K562 (cell line): Measurements from ENCODE around the gene HMX3. TPM values are rescaled to one million over a fixed set of nuclear protein-coding genes. Genes with fewer than 3 reads are reported as not detected.

Source experiments
- ATAC-seq: fragments of 200-7000 bp; cut with Tn5 transposase; 3 replicates; pipeline ENCODE4 v1.9.1; 2020; ENCODE audit warnings: moderate library complexity
- BruUV-seq: library from RNA; stranded (reverse); fragments of 400-500 nt; replicated peaks from 2 replicates; lab custom pipeline; 2021; lab: Mats Ljungman, UMichigan
- CTCF ChIA-PET: fragments of 300-600 bp; formaldehyde crosslinking; extraction: SDS; loops from one replicate; lab custom pipeline; 2021; ENCODE audit warnings: low intra/inter-chr PET ratio; lab: Yijun Ruan, JAX
- POLR2A ChIA-PET: fragments of 300-600, 350-650 bp; sonication (Branson Sonifier 250); formaldehyde crosslinking; extraction: SDS; loops from one replicate; lab custom pipeline; 2021; ENCODE audit warnings: antibody characterized with exemption, inconsistent platforms; lab: Yijun Ruan, JAX
- DNase-seq, 4 experiments: peaks; one replicate each; pipeline versions ENCODE4 v3.0.0 to v3.0.0-alpha.2; 2011 to 2018; ENCODE audit warnings: low spot score in 3 of 4, mixed read lengths in 3 of 4; ENCODE audit errors: extremely low read depth in 1 of 4
- FAIRE-seq: peaks from 2 replicates; lab custom pipeline; 2011; peaks lifted over from hg19 to GRCh38; lab: Jason Lieb, UNC
- H2AFZ ChIP-seq: 2 replicates; pipeline ENCODE4 v1.6.0; 2011; ENCODE audit warnings: low read depth, low read length, control low read depth, inconsistent platforms
- H3K27ac ChIP-seq: fragments of 200-600 bp; 3 replicates; pipeline ENCODE4 v1.8.0; 2011; ENCODE audit warnings: low read depth, mild to moderate bottlenecking, control low read depth, inconsistent platforms, low read length, moderate library complexity, mixed read lengths; ENCODE audit errors: extremely low read depth
- H3K27me3 ChIP-seq, 2 experiments: fragments of 300-600 bp in 1 of 2; 2 replicates in 1 of 2; 3 replicates in 1 of 2; pipeline versions ENCODE4 v1.6.0 to v1.8.0; 2011; ENCODE audit warnings: inconsistent platforms in 2 of 2, low read length in 2 of 2, mild to moderate bottlenecking in 1 of 2, mixed read lengths in 1 of 2, moderate library complexity in 1 of 2; ENCODE audit not compliant: control insufficient read depth in 2 of 2, insufficient read depth in 2 of 2
- H3K36me3 ChIP-seq: fragments of 300-600 bp; 3 replicates; pipeline ENCODE4 v1.8.0; 2011; ENCODE audit warnings: mild to moderate bottlenecking, low read length, inconsistent platforms; ENCODE audit not compliant: control insufficient read depth, insufficient read depth
- H3K4me1 ChIP-seq, 2 experiments: fragments of 200-600 bp in 1 of 2; replicated peaks in 1 of 2; 2 replicates in 1 of 2; 3 replicates in 1 of 2; pipeline versions ENCODE4 v1.5.1 to v1.8.0; 2011; ENCODE audit warnings: inconsistent platforms in 2 of 2, low read length in 2 of 2, mild to moderate bottlenecking in 1 of 2, mixed read lengths in 1 of 2, moderate library complexity in 1 of 2; ENCODE audit not compliant: control insufficient read depth in 2 of 2, insufficient read depth in 2 of 2
- H3K4me2 ChIP-seq: 2 replicates; pipeline ENCODE4 v1.6.1; 2011; ENCODE audit warnings: low read length, control low read depth, inconsistent platforms, mixed read lengths; ENCODE audit not compliant: insufficient read depth
- H3K4me3 ChIP-seq: fragments of 200-600 bp; sonication (generic), shearing (Covaris generic); 2 replicates; pipeline ENCODE4 v1.5.1; 2016; ENCODE audit warnings: control low read depth, inconsistent platforms
- H3K79me2 ChIP-seq: fragments of 200-600 bp; 3 replicates; pipeline ENCODE4 v1.8.0; 2011; ENCODE audit warnings: low read length, inconsistent platforms; ENCODE audit not compliant: control insufficient read depth, insufficient read depth
- H3K9ac ChIP-seq, 2 experiments: 2 replicates each; pipeline versions ENCODE4 v1.6.0 to v1.6.1; 2011; ENCODE audit warnings: low read depth in 2 of 2, low read length in 2 of 2, control low read depth in 1 of 2, inconsistent platforms in 1 of 2, mild to moderate bottlenecking in 1 of 2, mixed read lengths in 1 of 2; ENCODE audit not compliant: insufficient read depth in 1 of 2
- H3K9me1 ChIP-seq: one replicate; pipeline ENCODE4 v1.6.0; 2011; ENCODE audit warnings: inconsistent platforms, mild to moderate bottlenecking, low read length, moderate library complexity; ENCODE audit not compliant: control insufficient read depth, insufficient read depth
- H3K9me3 ChIP-seq: replicated peaks from 2 replicates; pipeline ENCODE4 v1.5.1; 2011; ENCODE audit warnings: low read depth, low read length, inconsistent platforms; ENCODE audit not compliant: control insufficient read depth, insufficient read depth
- H4K20me1 ChIP-seq: replicated peaks from 2 replicates; pipeline ENCODE4 v1.6.1; 2011; ENCODE audit warnings: low read length, inconsistent platforms, mixed read lengths; ENCODE audit not compliant: control insufficient read depth, insufficient read depth
- BCL6 ChIP-seq: fragments of 250-450 bp; sonication (Bioruptor Pico); IDR thresholded peaks from 2 replicates; pipeline ENCODE4 v1.4.0; 2020
- C11orf30 ChIP-seq: fragments of 450-650 bp; IDR thresholded peaks from 2 replicates; pipeline ENCODE4 v1.6.1; 2016; ENCODE audit warnings: low read depth, mild to moderate bottlenecking
- CBX5 ChIP-seq: IDR thresholded peaks from 2 replicates; pipeline ENCODE4 v1.6.1; 2014; ENCODE audit warnings: low read depth, borderline replicate concordance
- ETS2 ChIP-seq: IDR thresholded peaks from 2 replicates; pipeline ENCODE4 v1.6.1; 2016; ENCODE audit warnings: borderline replicate concordance, missing genetic modification characterization, mild to moderate bottlenecking, moderate library complexity, missing compliant biosample characterization; ENCODE audit not compliant: poor library complexity, severe bottlenecking
- GABPB1 ChIP-seq: sonication (generic); formaldehyde crosslinking; IDR thresholded peaks from 2 replicates; pipeline ENCODE4 v1.8.0; 2022; ENCODE audit warnings: mild to moderate bottlenecking, missing genetic modification reagents
- HDAC3 ChIP-seq: fragments of 450-650 bp; IDR thresholded peaks from 2 replicates; pipeline ENCODE4 v1.6.1; 2018; ENCODE audit warnings: borderline replicate concordance, mild to moderate bottlenecking, moderate library complexity; ENCODE audit not compliant: partially characterized antibody
- MAFF ChIP-seq: IDR thresholded peaks from 2 replicates; pipeline ENCODE4 v1.6.1; 2012; ENCODE audit warnings: low read length, improper control_type of control experiment
- MAFG ChIP-seq: fragments of 450-650 bp; conservative IDR thresholded peaks from 2 replicates; pipeline ENCODE4 v1.6.1; 2016; ENCODE audit warnings: missing genetic modification characterization, missing compliant biosample characterization
- MAFK ChIP-seq: IDR thresholded peaks from 2 replicates; pipeline ENCODE4 v1.6.1; 2011; ENCODE audit warnings: low read length, improper control_type of control experiment
- MEIS2 ChIP-seq: fragments of 450-650 bp; IDR thresholded peaks from 2 replicates; pipeline ENCODE4 v1.6.1; 2014; ENCODE audit warnings: mild to moderate bottlenecking; ENCODE audit not compliant: partially characterized antibody
- NFIC ChIP-seq: fragments of 450-650 bp; IDR thresholded peaks from 2 replicates; pipeline ENCODE4 v1.6.1; 2017; ENCODE audit warnings: mild to moderate bottlenecking, inconsistent platforms
- RFX5 ChIP-seq: IDR thresholded peaks from 2 replicates; pipeline ENCODE4 v1.6.1; 2011; ENCODE audit warnings: low read depth, mild to moderate bottlenecking, improper control_type of control experiment, low read length
- SPI1 ChIP-seq: IDR thresholded peaks from 2 replicates; pipeline ENCODE4 v1.6.1; 2011; ENCODE audit warnings: low read depth, low read length, control low read depth, borderline replicate concordance
- ZEB2 ChIP-seq: fragments of 450-650 bp; IDR thresholded peaks from 2 replicates; pipeline ENCODE4 v1.6.1; 2016
- ZNF277 ChIP-seq: fragments of 250-450 bp; sonication (Bioruptor Pico); IDR thresholded peaks from 2 replicates; pipeline ENCODE4 v1.8.0; 2022; ENCODE audit warnings: inconsistent platforms, mild to moderate bottlenecking, moderate library complexity, borderline replicate concordance
- WGBS: fragments of 100-300 bp; shearing (Covaris generic); methylation state at CpG from one replicate; pipeline ENCODE4 v1.1.6; 2016; ENCODE audit warnings: low coverage, mixed read lengths; ENCODE audit not compliant: insufficient coverage; ENCODE audit errors: missing lambda C conversion rate; 5-methylcytosine and 5-hydroxymethylcytosine counted together
- in situ Hi-C: fragments of 300-500 bp; cut with MboI; formaldehyde crosslinking; loops from 4 replicates; pipeline ENCODE4 v1.15.0; 2018; ENCODE audit warnings: inconsistent platforms, mixed read lengths
- intact Hi-C: fragments of 100-400 bp; cut with micrococcal nuclease; formaldehyde crosslinking; loops from 2 replicates; pipeline ENCODE4 v1.14.2; 2022
- polyA plus RNA-seq, 8 experiments: library from polyadenylated mRNA; depleted of rRNA in 4 of 8; stranded (reverse) in 5 of 8; unstranded in 3 of 8; fragments of >200 nt; fragmentation: Nextera tagmentation in 2 of 8; fragmentation: Illumina TruSeq in 1 of 8; extraction: Ambion mirVana in 2 of 8; extraction: Trizol in 1 of 8; gene quantifications; 2 replicates each; pipeline versions ENCODE4 v1.2.1 to v1.2.3, GENCODE V29; 2011 to 2014; ENCODE audit warnings: inconsistent platforms in 1 of 8, missing spikeins in 1 of 8
- total RNA-seq, 7 experiments: library from RNA; depleted of rRNA in 6 of 7; stranded (reverse); fragments of >200 nt in 6 of 7; fragmentation: Illumina TruSeq in 2 of 7; extraction: Trizol in 2 of 7; gene quantifications; 2 replicates each; pipeline versions ENCODE4 v1.2.1 to v1.2.3, GENCODE V29; 2011 to 2021; ENCODE audit warnings: low replicate concordance in 1 of 7
- TF ChIP-seq, protein P1 (sequence below), 2 experiments: IDR thresholded peaks in 1 of 2; conservative IDR thresholded peaks in 1 of 2; 2 replicates each; pipeline ENCODE4 v1.6.1; 2016; ENCODE audit warnings: low read depth in 2 of 2, mild to moderate bottlenecking in 1 of 2, missing compliant biosample characterization in 1 of 2, missing genetic modification characterization in 1 of 2, moderate library complexity in 1 of 2
- TF ChIP-seq, protein P2 (sequence below): fragments of 450-650 bp; IDR thresholded peaks from 2 replicates; pipeline ENCODE4 v1.6.1; 2016

The HMX3 gene
- total and polyA plus RNA-seq, 9 of the 15 experiments (the other 6 are each of a cell fraction or from before 2014, with no cell fraction given), result 0.55 to 43.5 (median 7.4) TPM; not detected in 2

DNA sequence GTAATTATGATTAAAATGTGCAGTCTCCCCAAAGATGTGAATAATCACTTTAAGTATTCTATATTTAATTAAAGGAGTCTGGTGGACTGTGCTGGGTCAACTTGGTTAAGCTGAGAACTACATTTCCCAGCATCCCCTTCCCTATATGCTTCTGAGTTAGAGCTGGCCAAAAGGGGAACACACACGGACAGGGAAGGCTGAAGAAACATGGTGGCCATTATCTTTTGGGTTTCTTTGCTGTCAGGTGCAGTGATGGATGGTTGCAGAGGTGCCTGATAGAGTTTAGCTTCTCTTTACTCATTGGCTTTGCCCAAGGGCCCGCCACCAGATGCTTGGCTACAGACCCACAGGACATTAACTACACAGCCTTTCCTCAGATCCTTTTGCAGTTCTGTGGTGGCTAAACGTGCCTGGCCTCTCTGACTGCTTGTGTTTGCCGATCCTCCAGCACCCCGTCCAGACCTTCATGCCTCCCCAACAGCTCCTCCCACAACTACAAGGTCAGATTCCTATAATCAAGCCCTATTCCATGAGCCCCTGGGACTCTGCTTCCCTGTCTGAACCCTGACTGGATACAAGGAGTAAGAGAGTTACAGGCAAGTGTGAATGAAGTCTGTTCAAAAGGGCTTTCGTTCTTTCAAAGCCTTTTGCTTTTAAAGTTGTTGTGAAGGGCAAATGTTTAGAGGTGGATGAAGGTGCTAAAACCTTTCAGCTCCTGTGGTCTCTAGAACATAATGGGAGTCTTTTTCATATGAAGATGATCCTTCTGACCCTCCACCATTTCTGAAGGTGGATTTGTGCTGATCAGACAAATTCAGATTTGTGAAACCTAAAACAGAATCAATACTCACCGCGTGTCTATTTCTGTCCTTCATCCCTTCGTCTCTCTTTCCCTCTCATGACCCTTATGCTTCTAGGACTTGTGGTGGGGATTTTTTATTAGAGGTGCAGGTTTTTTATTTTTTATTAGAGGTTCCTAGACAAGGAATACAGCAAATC is 39.9 kb downstream of the HMX3 start:
- WGBS, result 71% methylated on average over 7 of the region's 9 CpGs
- ATAC-seq (peak; percentile 88), DNase-seq (peak in 2 of 4 experiments; percentile 8 to 10), FAIRE-seq (peak; percentile 60)
- Histone ChIP-seq H3K4me1 (no peaks in the 10 kb centered on the region), H3K79me2 (no peaks in the 10 kb centered on the region), H3K9ac (no peak overlapping the region), H2AFZ (no peak overlapping the region), H3K4me2 (no peak overlapping the region), H3K4me3 (no peak overlapping the region), H3K27me3 (no peaks in the 10 kb centered on the region), H3K36me3 (peaks cover 7% of the 10 kb centered on the region), H4K20me1 (no peaks in the 10 kb centered on the region), H3K9me1 (no peaks in the 10 kb centered on the region), H3K9me3 (no peaks in the 10 kb centered on the region), H3K27ac (no peak overlapping the region)
- BruUV-seq, result no TSS peak
- in situ Hi-C loops (no loop called here), intact Hi-C loops (no loop called here)
- ChIA-PET CTCF (no interaction called here), POLR2A (interaction anchor here (0.7 to 1.5 kb wide), 3 partner anchors 8 to 22 kb away, joined by 3 to 4 read pairs (median 3); partner anchors contain the start of gene BUB3)
- TF ChIP-seq CBX5 (no peak), ZNF277 (no peak), RFX5 (no peak), GABPB1 (CRISPR knock-in tag) (no peak), HDAC3 (no peak), MEIS2 (peak; percentile 83), BCL6 (no peak), C11orf30 (peak; percentile 59; the same call in 1 of the 2 replicates), ETS2 (tag) (no peak), ZEB2 (no peak), MAFF (peak; percentile 60), MAFG (peak; percentile 54), MAFK (peak; percentile 19; the same call in 1 of the 2 replicates), NFIC (no peak), SPI1 (peak; percentile 78; the same call in 1 of the 2 replicates)
- TF ChIP-seq, protein P1, sequence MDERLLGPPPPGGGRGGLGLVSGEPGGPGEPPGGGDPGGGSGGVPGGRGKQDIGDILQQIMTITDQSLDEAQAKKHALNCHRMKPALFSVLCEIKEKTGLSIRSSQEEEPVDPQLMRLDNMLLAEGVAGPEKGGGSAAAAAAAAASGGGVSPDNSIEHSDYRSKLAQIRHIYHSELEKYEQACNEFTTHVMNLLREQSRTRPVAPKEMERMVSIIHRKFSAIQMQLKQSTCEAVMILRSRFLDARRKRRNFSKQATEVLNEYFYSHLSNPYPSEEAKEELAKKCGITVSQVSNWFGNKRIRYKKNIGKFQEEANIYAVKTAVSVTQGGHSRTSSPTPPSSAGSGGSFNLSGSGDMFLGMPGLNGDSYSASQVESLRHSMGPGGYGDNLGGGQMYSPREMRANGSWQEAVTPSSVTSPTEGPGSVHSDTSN (CRISPR knock-in tag; IDR thresholded peaks at IDR 0.05; ENCODE audit: low read depth), result 0 out of 2 replicates have a peak, but pooled peaks have one; percentile 31
- TF ChIP-seq, protein P1 (tag; conservative IDR thresholded peaks at IDR 0.05; ENCODE audit: low read depth), result peak; percentile 84
- TF ChIP-seq, protein P2, sequence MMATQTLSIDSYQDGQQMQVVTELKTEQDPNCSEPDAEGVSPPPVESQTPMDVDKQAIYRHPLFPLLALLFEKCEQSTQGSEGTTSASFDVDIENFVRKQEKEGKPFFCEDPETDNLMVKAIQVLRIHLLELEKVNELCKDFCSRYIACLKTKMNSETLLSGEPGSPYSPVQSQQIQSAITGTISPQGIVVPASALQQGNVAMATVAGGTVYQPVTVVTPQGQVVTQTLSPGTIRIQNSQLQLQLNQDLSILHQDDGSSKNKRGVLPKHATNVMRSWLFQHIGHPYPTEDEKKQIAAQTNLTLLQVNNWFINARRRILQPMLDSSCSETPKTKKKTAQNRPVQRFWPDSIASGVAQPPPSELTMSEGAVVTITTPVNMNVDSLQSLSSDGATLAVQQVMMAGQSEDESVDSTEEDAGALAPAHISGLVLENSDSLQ, result peak; percentile 78
